GM12801 (cell line): ENCODE data around the gene PRC1.

Experiments
- TF ChIP-seq, protein P1 (sequence below): IDR thresholded peaks from one replicate; pipeline ENCODE4 v1.5.1; 2011; ENCODE audit warnings: control low read depth; ENCODE audit not compliant: insufficient read length; ENCODE audit errors: extremely low read depth

PRC1 gene, protein sequence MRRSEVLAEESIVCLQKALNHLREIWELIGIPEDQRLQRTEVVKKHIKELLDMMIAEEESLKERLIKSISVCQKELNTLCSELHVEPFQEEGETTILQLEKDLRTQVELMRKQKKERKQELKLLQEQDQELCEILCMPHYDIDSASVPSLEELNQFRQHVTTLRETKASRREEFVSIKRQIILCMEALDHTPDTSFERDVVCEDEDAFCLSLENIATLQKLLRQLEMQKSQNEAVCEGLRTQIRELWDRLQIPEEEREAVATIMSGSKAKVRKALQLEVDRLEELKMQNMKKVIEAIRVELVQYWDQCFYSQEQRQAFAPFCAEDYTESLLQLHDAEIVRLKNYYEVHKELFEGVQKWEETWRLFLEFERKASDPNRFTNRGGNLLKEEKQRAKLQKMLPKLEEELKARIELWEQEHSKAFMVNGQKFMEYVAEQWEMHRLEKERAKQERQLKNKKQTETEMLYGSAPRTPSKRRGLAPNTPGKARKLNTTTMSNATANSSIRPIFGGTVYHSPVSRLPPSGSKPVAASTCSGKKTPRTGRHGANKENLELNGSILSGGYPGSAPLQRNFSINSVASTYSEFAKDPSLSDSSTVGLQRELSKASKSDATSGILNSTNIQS

DNA sequence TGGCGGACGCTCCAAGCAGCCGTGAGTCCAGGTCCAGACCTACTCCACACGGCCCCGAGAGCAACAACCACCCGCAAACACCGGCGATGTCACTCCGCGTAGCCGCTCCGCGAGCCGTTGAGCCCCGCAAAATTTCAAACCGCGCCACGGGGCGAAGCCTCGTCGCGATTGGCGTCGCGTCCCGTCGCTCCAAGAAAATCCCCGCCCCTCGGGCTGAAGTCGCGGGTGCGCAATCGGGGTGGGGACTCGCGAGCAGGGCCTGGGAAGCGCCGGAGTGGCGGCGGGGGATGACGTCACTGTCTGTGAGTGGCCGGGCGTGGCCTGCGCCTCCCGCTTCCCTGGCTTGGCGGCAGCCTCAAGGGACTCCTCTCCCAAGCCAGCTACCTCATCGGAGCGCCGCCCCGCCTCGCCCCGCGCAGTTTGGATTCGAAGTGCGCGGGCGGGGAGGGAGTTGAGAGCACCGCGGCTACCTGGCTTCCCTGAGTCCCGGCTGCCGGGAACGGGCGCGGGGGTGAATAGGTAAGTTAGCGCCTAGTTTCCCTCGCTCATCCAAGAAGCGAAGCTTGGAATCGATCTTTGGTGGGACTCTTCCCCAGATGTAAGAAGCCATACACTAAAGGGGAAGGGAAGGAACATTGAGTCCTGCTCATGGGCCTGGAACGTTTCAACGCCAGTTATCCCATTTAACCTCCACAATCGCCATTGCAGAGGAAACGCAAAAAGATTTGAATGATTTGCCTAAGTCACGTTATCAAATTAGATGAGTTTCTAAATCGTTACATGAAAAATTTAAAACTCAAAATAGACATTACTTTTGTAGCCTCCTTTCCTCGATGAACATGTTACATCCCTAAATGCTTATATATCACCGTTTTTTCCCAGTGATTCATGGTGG is at the start of gene PRC1:
Gene PRC1, minus strand, starts transcription at position 119 of the 895 bp plus-strand sequence. Its CDS starts 118 bp downstream, at position 1.
- TF ChIP-seq, protein P1, sequence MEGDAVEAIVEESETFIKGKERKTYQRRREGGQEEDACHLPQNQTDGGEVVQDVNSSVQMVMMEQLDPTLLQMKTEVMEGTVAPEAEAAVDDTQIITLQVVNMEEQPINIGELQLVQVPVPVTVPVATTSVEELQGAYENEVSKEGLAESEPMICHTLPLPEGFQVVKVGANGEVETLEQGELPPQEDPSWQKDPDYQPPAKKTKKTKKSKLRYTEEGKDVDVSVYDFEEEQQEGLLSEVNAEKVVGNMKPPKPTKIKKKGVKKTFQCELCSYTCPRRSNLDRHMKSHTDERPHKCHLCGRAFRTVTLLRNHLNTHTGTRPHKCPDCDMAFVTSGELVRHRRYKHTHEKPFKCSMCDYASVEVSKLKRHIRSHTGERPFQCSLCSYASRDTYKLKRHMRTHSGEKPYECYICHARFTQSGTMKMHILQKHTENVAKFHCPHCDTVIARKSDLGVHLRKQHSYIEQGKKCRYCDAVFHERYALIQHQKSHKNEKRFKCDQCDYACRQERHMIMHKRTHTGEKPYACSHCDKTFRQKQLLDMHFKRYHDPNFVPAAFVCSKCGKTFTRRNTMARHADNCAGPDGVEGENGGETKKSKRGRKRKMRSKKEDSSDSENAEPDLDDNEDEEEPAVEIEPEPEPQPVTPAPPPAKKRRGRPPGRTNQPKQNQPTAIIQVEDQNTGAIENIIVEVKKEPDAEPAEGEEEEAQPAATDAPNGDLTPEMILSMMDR, result no peak

DNA sequence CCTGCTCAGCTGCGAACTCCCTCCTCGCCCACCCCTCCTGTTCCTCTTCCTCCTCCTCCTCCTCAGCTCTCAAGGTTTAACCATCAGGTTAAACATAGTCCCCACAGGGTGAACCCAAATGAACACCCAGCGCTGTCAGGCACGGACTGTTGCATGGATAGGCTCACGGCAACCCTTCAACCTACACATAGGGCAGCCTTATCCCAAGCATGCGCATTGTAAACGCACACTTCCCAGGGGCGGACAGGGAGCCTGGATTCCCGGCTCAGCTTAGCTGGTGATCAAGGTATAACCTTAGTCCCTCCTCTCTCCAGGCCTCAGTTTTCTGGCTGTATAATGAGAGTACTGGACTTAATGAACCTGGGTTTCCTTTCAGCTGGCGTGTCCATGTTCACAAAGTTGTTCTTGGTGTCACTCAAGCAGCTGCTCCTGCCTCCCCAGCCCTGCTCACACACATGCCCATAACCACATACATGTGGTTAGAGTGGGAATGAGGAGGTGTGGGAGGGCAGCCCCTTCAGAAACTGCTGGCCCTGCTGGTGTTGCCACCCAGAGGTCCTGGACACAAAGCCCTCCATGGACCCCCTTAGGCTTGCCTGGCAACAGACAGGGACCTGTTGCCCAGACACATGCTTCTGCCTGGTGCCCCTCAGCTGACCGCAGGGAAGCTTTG is 49.0 kb upstream of the PRC1 start:
- TF ChIP-seq, protein P1, result no peak

DNA sequence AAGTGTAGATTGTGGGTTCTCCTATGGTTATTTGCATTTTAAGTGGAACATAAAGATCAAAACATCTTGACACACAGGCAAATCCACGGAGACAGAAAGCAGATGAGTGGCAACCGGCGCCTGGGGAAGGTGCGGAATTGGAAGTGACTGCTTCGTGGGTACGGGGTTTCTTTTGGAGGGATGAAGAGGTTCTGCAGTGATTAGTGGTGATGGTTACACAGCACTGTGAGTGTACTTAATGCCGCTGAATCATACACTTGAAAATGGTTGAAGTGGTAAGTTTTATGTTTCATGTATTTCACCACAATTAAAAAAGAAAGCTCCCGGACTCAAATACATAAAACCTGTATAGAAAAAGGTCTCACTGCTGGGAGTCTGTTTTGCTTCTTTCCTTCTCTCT is 46.5 kb upstream of the PRC1 start:
- TF ChIP-seq, protein P1, result no peak

DNA sequence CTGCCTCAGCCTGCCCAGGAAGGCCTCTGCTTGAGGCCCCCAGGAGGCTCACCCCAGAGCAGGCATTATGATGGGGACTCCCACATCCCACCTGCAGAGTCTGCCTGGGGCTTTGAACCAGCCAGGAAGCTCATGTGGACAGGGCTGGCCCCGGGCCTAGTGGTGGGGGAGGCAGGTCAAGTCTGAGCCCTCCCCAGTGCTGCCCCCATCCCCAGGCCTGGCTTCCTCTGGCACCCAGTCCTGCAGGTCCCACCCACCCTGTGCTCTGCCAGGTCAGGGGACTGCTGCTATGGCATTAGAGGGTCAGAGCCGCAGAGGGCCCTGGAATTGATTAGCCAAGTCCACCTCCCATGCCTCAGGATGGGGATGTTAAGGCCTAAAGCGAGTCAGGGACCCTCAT is 45.7 kb upstream of the PRC1 start:
- TF ChIP-seq, protein P1, result no peak

DNA sequence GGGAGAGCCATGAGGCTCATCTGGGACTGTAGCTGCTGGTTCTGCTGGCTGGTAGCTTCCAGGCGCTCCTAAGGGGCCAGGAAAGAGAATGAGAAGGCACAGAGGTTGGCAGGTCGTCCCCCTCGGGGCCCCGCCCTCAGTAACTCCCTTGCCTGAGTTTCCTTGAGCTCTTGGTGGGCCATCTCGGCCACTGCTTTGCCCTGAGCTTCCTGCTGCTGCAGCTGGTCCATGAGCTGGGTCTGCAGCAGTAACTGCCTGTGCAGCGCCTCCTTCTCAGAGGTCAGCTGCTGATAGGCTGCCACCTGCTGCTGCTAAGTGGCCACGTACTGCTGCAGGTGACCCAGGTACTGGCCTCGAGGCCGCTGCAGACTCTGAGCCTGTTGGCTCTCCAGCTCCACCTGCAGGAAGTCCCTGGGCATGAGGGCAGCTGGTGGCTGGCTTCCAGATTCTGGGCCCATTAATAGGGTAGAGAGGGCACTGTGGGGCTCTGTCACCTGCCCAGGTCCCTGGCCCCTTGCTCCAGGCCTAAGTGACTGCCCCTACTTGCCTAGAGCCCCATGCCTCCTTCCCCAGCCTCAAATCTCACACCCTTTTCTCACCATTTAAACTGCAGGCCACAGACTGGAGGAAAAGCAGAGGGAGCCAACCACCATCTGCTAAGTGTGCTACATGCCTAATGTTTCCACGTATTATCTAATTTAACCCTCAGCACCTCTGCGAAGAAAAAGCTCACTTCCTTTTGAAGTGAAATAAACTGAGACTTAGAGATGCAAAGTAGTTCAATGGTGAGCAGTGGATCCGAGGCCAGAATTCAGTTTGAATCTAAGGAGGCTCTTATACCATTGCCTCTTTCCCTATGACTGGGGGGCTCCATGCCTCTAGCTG is 38.8 kb upstream of the PRC1 start:
- TF ChIP-seq, protein P1, result no peak

DNA sequence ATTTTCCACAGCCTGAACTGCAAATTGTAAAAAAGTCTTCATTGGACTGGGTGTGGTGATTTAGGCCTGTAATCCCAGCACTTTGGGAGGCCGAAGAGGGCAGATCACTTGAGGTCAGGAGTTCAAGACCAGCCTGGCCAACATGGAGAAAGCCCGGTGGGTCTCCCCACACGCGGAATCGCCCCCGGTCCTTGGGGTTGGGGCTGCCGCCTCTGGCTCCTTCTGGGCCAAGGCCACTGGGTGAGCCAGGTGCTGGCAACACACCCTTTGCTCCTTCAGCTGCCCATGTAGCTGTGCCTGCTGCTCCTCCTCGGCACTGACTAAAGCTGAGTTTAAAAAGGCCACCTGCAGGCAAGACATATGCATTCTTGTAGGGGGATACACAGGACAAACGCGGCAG is 37.5 kb upstream of the PRC1 start:
- TF ChIP-seq, protein P1, result no peak
